Omental fat pad (tissue), 4 donors: ENCODE data around the gene SYNE2. TPM values are rescaled to one million over a fixed set of nuclear protein-coding genes. Genes with fewer than 3 reads are reported as not detected.
"Not testable (repeated sequence)": the region's sequence is repeated elsewhere in the genome, so short reads cannot be mapped to it uniquely, and the experiment has no call there.

Experiments used
- ATAC-seq: fragments of 150-250 bp; one replicate; pipeline ENCODE4 v1.9.1; 2016; ENCODE audit warnings: mild to moderate bottlenecking, moderate library complexity; ENCODE audit not compliant: low FRiP score
- DNase-seq: peaks from one replicate; pipeline ENCODE4 v3.0.0-alpha.2; 2019; ENCODE audit warnings: low spot score
- CTCF ChIP-seq, 3 donors: fragments of 450-650 bp; IDR thresholded peaks; one replicate each; pipeline ENCODE4 v1.5.1; 2016 to 2017; ENCODE audit warnings: antibody characterized with exemption in 3 of 3, mild to moderate bottlenecking in 3 of 3, moderate library complexity in 2 of 3
- total RNA-seq, 4 donors: library from RNA; depleted of rRNA; stranded (reverse); fragments of >200 nt; gene quantifications; one replicate each; pipeline ENCODE4 v1.1.0, GENCODE V29; 2016

The SYNE2 gene
- total RNA-seq, 4 donors from 2014 or later: 162 to 274 (median 207) TPM

- ATAC-seq: no peak
- no peak for TF ChIP-seq CTCF (IDR thresholded peaks at IDR 0.05)
- DNase-seq: no peak
Observed at GRCh38 chr14:64038841-64039542, 186.2 kb downstream of the SYNE2 start.

- TF ChIP-seq CTCF (IDR thresholded peaks at IDR 0.05): no peak
- DNase-seq (no peak), ATAC-seq (no peak)
Observed at GRCh38 chr14:64040044-64040443, 187.2 kb downstream of the SYNE2 start.

- not testable (repeated sequence) for DNase-seq, ATAC-seq
Observed at GRCh38 chr14:64043296-64043695, 190.5 kb downstream of the SYNE2 start.

- no peak for TF ChIP-seq CTCF (IDR thresholded peaks at IDR 0.05)
- no peak for ATAC-seq
- DNase-seq: no peak
Observed at GRCh38 chr14:64045091-64045490, 192.3 kb downstream of the SYNE2 start.

GRCh38 chr14:64049616-64050381 is 197.0 kb downstream of the SYNE2 start:
- ATAC-seq (no peak), DNase-seq (no peak)
- no peak for TF ChIP-seq CTCF (IDR thresholded peaks at IDR 0.05)

- no peak for TF ChIP-seq CTCF (IDR thresholded peaks at IDR 0.05)
- DNase-seq: no peak
- ATAC-seq: no peak
Observed at GRCh38 chr14:64053694-64054669, 201.2 kb downstream of the SYNE2 start.
